ENCODE results near the gene IYD. TPM values are rescaled to one million over a fixed set of nuclear protein-coding genes. Genes with fewer than 3 reads are reported as not detected.

IYD gene
- total RNA-seq, 1 donor from 2014 or later: not detected

DNA sequence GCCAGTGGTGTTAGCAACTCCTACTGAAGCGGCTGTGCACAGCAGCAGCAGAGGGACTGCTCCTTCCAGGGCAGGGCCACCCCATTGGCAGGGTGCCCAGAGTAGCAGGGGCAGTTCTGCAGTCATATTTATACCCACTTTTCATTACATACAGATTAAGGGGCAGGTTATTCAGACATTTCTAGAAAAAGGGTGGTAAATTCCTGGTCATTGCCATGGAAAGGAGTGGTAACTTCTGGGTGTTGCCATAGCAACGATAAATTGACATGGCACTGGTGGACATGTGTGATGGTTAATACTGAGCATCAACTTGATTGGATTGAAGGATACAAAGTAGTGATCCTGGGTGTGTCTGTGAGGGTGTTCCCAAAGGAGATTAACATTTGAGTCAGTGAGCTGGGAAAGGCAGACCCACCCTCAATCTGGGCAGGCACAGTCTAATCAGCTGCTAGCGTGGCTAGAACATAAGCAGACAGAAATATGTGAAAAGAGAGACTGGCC lies 45.0 kb downstream of the IYD start:
- TF ChIP-seq, protein P1, sequence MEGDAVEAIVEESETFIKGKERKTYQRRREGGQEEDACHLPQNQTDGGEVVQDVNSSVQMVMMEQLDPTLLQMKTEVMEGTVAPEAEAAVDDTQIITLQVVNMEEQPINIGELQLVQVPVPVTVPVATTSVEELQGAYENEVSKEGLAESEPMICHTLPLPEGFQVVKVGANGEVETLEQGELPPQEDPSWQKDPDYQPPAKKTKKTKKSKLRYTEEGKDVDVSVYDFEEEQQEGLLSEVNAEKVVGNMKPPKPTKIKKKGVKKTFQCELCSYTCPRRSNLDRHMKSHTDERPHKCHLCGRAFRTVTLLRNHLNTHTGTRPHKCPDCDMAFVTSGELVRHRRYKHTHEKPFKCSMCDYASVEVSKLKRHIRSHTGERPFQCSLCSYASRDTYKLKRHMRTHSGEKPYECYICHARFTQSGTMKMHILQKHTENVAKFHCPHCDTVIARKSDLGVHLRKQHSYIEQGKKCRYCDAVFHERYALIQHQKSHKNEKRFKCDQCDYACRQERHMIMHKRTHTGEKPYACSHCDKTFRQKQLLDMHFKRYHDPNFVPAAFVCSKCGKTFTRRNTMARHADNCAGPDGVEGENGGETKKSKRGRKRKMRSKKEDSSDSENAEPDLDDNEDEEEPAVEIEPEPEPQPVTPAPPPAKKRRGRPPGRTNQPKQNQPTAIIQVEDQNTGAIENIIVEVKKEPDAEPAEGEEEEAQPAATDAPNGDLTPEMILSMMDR (IDR thresholded peaks at IDR 0.05): no peak
- Mint-ChIP-seq H3K4me3 (ENCODE audit: unreplicated experiment) (no peak overlapping the region), H3K4me1 (ENCODE audit: low read depth) (peaks cover 57% of the 10 kb centered on the region), H3K27ac (ENCODE audit: unreplicated experiment) (no peak overlapping the region), H3K27me3 (ENCODE audit: low read depth) (no peaks in the 10 kb centered on the region), H3K9me3 (ENCODE audit: low read depth) (no peaks in the 10 kb centered on the region), H3K36me3 (ENCODE audit: low read depth) (no peaks in the 10 kb centered on the region)
- DNase-seq (ENCODE audit: low spot score): no peak

DNA sequence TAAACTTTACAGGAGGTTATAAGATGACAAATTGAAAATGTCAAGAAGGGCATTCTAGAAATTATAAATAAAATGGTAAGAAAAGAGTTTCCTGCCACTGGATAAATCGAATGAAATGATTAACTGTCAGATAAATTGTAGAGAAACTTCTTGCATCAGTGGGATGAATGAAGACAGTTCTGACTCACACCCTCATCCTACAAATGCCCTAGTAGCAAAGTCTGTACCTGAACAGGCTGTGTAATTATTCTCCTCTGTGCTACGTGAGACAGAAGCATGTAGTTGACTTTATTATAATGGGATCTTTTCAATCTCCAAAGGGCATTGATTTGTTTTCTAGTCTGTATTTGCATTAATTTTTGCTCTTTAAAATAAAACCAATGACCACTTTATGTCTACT lies 47.3 kb downstream of the IYD start:
- TF ChIP-seq, protein P1 (IDR thresholded peaks at IDR 0.05): no peak
- no peaks in the 10 kb centered on the region for H3K27me3 Mint-ChIP-seq (ENCODE audit: low read depth)

DNA sequence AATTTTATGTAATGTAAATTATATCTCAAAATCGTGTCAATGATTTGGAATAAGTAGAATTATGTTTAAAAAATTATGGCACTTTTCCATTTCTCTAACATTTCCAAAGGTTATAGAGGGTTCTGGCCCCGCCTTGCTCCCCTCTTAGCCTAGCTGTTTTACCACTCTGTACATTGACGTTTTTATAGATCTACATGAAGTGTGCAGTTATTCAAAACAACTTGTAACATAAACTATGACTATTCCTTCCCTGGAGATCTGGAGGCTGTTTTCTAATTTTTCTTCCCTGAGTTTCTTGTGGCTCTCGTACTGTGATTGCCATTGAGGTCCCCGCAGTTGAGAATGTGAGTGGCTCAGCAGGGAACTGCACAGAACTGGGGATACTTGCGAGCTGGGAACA lies 48.4 kb downstream of the IYD start:
- Mint-ChIP-seq H3K27me3 (ENCODE audit: low read depth) (no peaks in the 10 kb centered on the region), H3K9me3 (ENCODE audit: low read depth) (peaks cover 8% of the 10 kb centered on the region), H3K36me3 (ENCODE audit: low read depth) (no peaks in the 10 kb centered on the region), H3K27ac (ENCODE audit: unreplicated experiment) (peak overlapping the region; percentile 99), H3K4me1 (ENCODE audit: low read depth) (peaks cover 40% of the 10 kb centered on the region), H3K4me3 (ENCODE audit: unreplicated experiment) (no peak overlapping the region)
- TF ChIP-seq, protein P1 (IDR thresholded peaks at IDR 0.05): no peak
- no peak for DNase-seq (ENCODE audit: low spot score)

More for the DNA sequence above, 47.3 kb downstream of the IYD start:
- no peaks in the 10 kb centered on the region for H3K36me3 Mint-ChIP-seq (ENCODE audit: low read depth)
- DNase-seq (ENCODE audit: low spot score): no peak
- H3K27ac Mint-ChIP-seq (ENCODE audit: unreplicated experiment): no peak overlapping the region
- no peak overlapping the region for H3K4me3 Mint-ChIP-seq (ENCODE audit: unreplicated experiment)
- peaks cover 49% of the 10 kb centered on the region for H3K4me1 Mint-ChIP-seq (ENCODE audit: low read depth)
- peaks cover 8% of the 10 kb centered on the region for H3K9me3 Mint-ChIP-seq (ENCODE audit: low read depth)

DNA sequence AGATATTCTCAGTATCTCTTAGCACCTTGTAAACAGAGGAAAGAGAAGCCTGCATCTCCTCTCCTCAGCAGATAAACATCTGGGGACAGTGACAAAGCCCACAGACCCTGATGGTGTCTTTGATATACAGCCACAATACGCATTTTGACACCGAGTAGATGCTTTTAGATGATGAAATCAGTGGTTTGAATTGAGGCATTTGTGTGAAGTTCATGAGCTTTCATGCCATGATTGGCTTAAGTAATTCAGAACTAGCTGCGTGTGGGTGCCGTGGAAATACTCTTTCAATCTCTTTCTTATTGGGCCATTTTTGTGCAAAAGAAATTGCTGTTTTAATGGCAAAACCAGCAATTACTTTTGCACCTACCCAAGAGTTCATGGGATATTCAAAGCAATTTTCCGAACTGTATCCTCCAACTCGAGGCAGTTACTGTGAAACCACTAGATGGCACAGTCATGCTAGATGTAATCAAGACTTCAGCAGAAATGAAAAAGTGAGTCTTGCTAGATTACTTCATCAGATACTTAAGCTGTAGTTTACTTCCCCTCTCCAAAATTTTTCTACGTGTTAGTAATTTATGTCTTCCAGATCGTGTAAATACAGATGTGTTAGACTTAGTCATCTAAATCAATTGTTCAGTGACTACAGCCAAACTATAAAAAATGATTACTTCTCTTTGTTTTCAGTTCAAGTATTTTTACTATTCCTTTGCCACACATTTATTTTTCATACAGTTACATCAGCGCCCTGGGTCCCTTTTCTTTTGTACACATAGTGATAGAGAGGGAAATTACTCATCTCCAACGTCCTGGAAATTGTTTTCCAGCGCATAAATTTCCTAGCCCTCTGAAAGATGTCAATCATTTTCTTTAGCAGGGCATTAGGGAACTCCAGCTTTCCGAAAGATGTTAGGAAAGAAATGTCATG lies 49.4 kb downstream of the IYD start:
- Mint-ChIP-seq H3K9me3 (ENCODE audit: low read depth) (peaks cover 8% of the 10 kb centered on the region), H3K27ac (ENCODE audit: unreplicated experiment) (peak overlapping the region; percentile 99), H3K27me3 (ENCODE audit: low read depth) (no peaks in the 10 kb centered on the region), H3K4me3 (ENCODE audit: unreplicated experiment) (peak overlapping the region; percentile 62), H3K4me1 (ENCODE audit: low read depth) (peaks cover 38% of the 10 kb centered on the region), H3K36me3 (ENCODE audit: low read depth) (no peaks in the 10 kb centered on the region)
- TF ChIP-seq, protein P1 (IDR thresholded peaks at IDR 0.05): peak; percentile 88
- no peak for DNase-seq (ENCODE audit: low spot score)

DNA sequence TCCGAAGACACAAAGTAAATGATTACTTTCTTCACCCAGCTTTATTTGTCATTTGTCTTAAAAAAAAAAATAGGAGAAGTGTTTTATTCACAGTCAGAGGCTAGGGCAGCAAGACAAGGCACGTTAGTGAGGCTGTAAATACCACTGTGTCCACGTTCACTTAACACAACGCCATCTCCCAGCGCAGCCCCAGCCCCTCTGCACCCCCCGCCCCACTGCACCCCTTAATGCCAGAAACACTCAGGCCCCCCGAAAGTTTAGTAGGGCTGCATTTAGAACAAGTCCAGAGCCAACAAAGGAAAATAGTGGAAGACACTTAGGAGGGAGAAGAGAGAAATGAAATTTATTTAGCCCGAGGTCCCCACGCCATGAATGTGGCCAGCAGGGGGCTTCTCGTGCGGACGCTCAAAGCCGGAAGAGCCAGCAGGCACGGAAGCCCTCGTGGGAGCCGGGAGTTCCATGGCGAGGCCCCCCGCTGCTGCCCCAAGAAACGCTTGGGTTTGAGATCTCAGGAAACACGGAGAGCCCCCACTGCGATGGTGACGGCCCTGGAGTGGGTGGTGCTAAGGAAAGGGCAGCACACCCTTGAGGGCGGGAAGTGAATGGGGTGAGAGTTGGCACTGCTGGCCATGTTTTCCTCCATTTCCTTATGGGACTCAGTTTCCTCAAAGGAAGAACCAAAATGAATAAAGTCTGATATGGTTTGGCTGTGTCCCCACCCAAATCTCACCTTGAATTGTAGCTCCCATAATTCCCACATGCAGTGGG lies 50.2 kb downstream of the IYD start:
- H3K4me1 Mint-ChIP-seq (ENCODE audit: low read depth): peaks cover 32% of the 10 kb centered on the region
- peak overlapping the region; percentile 62 for H3K4me3 Mint-ChIP-seq (ENCODE audit: unreplicated experiment)
- H3K9me3 Mint-ChIP-seq (ENCODE audit: low read depth): peaks cover 8% of the 10 kb centered on the region
- DNase-seq (ENCODE audit: low spot score): no peak
- H3K27ac Mint-ChIP-seq (ENCODE audit: unreplicated experiment): peak overlapping the region; percentile 99
- no peaks in the 10 kb centered on the region for H3K27me3 Mint-ChIP-seq (ENCODE audit: low read depth)
- TF ChIP-seq, protein P1 (IDR thresholded peaks at IDR 0.05): peak; percentile 83
- H3K36me3 Mint-ChIP-seq (ENCODE audit: low read depth): no peaks in the 10 kb centered on the region

Data from chondrocyte (in vitro differentiated cells).